Stimulated activated CD4-positive, alpha-beta T cell treated with anti-CD3 and anti-CD28 coated beads, Interleukin-15, amount 100 ng/mL, for 1 hour (primary cell): ENCODE data around the gene XRCC2.

Source experiments
- DNase-seq, 2 donors: peaks; one replicate each; pipeline ENCODE4 v3.0.0-alpha.2; 2020; ENCODE audit warnings: low read depth in 1 of 2, low spot score in 1 of 2

The XRCC2 gene

DNA sequence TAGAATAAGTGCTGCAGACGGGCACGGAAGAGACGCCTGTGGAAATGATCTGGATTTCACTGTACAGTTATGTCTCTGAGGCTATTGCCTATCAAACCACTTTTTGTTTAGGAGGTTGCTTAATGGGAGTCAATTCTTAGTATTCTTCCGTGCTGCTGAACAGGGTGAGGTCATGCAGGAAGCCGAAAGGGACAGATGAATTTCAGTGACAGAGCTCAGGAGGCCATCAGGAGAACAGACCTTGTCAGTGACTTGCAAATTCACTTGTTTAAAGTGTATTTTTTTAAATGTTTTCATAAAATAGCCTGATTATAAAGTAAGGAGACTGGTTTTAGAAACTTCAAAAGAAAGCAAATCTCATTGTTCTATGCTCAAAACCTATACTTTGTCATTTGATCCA, 58.9 kb downstream of the XRCC2 start:
- DNase-seq = no peak

GRCh38 chr7:152615031-152615741, 60.8 kb downstream of the XRCC2 start:
- DNase-seq = no peak

DNA sequence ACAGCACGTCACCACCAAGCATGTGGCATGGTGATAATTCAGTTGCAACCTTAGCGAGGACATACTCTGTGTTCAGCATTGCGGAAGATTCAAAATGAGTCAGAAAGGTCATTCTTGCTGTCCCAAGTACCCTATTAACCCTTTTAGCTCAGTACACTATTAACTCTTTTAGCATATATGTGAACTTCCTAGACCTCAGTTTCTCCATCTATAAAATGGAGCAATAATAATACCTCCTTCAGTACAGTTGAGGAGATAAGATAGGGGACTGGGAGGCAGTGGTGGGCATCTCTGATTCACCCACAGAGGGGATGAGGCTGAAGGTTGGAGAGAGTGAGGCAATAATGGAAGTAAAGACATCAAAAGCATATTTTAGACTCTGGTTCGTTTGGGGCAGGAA, 67.3 kb downstream of the XRCC2 start:
- DNase-seq = no peak

GRCh38 chr7:152608208-152608607, 67.7 kb downstream of the XRCC2 start:
- no peak for DNase-seq

DNA sequence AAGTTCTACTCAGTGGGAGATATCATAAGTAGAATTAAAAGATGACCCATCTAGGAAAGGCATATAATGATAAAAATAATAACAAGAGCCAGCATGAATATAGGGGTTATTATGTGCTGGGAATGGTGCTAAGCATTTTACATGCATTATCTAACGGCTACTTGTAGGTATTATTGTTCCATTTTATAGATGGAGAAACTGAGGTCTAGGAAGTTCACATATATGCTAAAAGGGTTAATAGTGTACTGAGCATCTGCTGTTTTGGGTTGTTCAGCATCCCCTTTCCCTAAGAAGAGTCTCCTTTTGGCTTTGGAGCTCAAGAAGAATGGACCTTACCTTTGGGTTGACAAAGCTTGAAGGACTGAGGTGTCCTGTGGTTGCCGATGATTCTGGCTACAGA, 68.9 kb downstream of the XRCC2 start:
- DNase-seq = no peak

- DNase-seq = no peak
Observed at GRCh38 chr7:152602962-152603361, 73.0 kb downstream of the XRCC2 start.

DNA sequence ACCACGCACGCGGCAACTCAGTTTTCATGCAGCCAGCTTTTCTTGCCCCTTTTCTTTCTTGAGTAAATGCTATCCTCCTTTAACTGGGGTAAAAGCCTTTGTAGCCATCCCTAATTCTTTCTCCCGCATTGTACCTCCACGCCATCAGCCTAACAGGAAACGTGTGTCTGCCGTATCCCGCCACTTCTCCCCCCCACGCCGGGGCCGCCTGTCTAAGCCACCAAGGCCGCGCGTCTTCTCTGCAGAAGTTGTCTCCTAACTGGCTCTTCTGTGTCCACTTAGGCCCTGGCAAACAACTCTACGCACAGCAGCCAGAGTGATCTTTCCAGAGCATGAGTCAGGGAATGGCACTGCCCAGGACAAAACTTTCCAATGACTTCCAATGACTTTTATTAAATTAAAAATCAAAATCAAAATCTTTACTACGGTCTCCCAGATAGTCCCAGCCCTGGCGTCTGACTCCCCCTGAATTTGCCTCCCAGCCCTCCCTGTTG, 74.6 kb downstream of the XRCC2 start:
- no peak for DNase-seq

- DNase-seq = no peak
Observed at GRCh38 chr7:152600266-152600665, 75.7 kb downstream of the XRCC2 start.

DNA sequence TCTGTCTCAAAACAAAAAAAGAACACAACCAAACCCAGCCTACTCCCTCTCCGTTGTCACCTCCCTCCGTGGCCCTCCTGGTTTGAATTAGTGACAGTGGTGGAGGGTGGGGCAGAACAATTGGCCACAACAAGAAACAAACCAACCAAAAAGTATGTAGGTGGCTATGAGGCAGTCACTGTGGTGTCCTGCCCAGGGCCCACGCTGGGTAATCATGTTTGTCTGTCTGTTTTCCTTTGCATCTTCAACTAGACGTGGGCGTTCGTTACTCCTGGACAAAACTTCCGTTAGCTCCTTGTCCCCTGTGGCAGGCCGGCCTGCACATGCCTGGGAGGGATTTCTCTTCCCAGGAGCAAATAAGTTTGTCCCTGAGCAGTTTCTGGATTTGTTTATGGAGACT, 78.4 kb downstream of the XRCC2 start:
- DNase-seq = no peak

- no peak for DNase-seq
Observed at GRCh38 chr7:152596824-152597223, 79.1 kb downstream of the XRCC2 start.
